Measurements from ENCODE around the gene CRCP.

DNA sequence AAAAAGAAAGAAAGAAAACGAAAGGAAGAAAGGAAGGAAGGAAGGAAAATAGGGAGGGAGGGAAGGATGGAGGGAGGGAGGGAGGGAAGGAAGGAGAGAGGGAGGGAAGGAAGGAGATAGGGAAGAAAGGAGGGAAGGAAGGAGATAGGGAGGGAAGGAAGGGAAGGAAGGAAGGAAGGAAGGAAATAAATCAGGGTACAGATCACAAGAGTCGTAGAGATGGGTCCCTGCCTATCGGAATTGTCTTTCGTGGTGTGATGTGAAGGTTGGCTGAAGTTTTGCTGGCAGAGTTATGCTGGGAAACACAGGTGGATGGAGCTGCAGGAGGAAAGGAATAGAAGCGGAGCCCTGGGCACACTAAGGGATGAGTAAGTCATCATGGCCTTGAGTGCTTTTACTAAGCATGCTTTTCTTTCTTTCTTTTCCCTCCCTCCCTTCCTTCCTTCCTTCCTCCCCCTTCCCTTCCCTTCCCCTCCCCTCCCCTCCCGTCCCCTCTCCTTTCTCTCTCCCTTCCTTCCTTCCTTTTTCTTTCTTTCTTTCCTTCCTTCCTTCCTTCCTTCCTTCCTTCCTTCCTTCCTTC, 78.6 kb downstream of the CRCP start:
- no peak for TF ChIP-seq CTCF (IDR thresholded peaks at IDR 0.05)
- no peak for TF ChIP-seq POLR2A (IDR thresholded peaks at IDR 0.05)
- TF ChIP-seq EP300 (IDR thresholded peaks at IDR 0.05): no peak

All from sigmoid colon (tissue), 4 donors.